T follicular helper cell (primary cell): ENCODE results near the gene GGTLC3.
"Not testable (repeated sequence)": the region's sequence is repeated elsewhere in the genome, so short reads cannot be mapped to it uniquely, and the experiment has no call there.

Source experiments
- DNase-seq: peaks from one replicate; pipeline ENCODE4 v3.0.0-alpha.2; 2020; ENCODE audit warnings: low read depth
- total RNA-seq, 2 experiments: gene quantifications; one replicate each; lab custom pipeline; 2026; lab: John Stamatoyannopoulos, UW

GGTLC3 gene
- 0 reads per million in 2 experiments for total RNA-seq

DNA sequence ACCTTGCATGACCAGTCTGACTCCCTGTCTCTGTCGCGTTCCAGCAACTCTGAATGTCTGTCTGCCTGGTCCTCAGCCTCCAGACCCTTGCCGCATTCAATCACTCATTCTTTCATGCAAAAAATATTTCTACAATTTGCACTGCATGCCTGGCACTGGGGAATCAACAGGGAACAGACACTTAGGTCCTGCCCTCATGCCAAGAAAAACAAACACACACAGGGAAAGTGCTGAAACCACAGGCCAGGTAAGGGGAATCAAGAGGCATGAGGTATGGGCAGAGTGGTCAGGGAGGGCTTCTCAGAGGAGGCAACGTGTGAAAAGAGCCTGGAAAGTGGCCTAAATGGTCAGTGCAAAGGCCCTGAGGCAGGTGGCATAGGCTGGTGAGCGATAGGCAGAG, at the start of gene GGTLC3:
GGTLC3 (minus strand) TSS at position 101 of the 400 bp plus-strand sequence. CDS start 264 bp downstream, outside the sequence.
- not testable (repeated sequence) for DNase-seq

DNA sequence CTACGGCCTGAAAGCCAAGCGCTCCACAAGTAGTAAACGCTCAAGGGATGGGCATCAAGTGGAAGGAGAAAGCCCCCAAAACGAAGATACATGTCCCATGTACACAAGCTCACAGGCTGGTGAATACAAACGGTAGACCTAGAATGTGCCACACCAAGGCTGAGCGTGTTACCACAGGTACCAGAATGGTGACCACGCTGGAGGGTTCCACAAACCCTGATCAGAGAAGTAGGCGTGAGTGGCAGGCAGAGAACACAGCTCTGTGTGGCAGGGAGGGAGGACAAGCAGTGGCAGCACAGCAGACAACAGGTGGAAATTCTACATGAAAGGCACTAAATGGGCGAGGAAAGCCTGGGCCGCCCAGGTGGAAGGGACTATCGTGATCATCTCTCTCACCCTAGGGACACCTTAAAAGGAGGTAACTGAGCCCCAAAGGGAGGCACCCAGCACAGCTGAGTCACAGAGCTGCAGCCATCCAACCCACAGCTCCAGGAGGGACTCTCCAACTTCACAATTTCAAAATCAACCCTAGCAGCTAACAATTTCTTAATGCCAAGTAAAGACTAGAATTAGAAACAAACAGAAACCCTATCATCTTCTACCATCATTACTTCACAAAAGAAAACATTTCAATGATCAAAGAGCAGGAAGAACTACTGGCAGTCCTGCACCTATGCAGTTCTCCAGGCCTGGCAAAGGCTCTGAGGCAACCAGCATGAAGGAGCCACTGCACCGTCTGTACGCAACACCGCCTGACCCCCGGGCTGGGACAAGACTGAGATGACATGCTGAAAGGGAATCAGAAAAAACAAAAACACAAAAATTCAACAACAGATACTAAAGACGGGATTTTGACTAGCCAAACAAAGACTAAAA, 42.4 kb upstream of the GGTLC3 start:
- not testable (repeated sequence) for DNase-seq

DNA sequence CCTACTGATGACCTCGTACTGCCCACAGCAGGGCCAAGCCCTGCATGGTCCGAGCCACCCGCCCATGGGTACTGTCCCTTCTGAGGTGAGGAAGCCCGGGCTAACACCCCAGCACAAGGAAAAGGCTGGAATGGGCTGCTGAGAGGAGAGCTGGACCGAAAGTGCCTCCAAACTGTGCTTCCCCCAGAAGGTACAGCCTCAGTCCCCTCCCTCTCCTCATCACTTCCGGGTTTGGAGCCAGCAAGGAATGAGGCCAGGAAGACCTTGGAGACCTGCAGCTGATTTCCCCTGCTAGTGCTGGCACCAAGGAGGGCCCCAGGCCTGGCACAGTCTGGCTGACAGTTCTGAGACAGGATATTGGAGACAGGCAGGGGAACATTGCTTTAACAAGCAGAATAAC, 41.0 kb upstream of the GGTLC3 start:
- DNase-seq, result not testable (repeated sequence)

DNA sequence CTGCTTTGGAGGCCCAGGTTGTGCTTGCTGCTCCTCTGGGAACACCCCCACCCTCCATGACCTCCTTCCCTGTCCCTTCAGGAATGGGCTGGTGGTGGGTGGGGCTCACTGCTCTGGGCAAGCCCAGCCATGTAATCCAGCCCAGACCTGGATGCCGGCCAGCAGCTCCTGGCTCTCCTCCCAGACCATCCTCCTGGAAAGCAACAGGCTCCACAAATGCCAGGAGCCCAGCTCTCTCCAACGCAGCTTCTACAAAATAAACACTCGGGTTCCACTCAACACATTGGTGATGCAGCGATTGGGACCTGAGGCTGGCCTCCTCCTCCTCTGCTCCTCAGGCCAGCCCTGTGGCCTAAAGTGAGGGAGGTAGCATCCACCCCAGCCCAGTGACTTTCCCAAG, 40.6 kb upstream of the GGTLC3 start:
- DNase-seq, result not testable (repeated sequence)

DNA sequence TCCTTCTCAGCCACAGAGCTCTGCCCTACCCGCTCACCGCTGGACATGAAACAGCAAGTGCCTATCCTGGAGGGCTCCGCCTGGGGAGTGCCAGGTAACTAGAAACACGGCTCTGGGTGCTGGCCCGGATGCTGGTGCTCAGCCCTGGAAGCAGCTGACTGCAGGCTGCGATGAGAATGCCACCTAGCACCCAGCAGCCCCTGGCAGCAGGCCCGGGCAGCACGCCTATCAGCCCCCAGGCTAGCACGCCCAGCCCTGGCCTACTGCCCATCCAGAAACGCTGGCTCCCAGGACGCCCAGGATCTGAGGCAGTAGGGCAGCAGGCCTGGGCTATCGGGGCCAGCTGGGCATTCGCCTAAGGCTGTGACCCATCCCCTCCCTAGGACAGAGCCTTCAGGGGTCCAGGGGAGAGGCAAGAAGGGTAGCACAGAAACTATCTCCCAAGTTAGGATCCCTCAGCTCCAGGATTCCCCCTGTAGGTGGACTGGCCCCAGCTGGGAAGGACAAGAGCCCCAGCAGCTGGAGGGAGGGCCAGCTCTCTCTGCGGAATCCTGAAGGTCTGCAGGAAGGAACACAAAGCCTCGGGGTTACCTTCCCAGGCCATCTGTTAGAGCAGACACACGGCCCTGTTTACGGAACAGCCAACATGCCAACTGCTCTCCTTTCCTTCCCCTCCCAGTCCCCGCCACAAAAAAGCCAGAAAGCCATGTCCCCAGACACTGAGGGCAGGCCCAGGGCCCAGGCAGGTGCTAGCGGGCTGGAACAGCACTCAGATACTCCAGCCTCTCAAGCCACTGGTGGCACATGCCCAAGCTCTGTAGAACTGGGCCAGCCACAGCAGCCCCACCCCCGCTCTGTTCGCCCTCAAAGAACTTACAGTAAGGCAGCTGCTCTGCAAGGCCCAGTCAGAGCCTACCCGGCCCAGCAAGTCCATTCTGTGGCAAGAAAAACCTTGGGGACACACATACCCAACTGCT, 36.6 kb upstream of the GGTLC3 start:
- DNase-seq, result not testable (repeated sequence)

DNA sequence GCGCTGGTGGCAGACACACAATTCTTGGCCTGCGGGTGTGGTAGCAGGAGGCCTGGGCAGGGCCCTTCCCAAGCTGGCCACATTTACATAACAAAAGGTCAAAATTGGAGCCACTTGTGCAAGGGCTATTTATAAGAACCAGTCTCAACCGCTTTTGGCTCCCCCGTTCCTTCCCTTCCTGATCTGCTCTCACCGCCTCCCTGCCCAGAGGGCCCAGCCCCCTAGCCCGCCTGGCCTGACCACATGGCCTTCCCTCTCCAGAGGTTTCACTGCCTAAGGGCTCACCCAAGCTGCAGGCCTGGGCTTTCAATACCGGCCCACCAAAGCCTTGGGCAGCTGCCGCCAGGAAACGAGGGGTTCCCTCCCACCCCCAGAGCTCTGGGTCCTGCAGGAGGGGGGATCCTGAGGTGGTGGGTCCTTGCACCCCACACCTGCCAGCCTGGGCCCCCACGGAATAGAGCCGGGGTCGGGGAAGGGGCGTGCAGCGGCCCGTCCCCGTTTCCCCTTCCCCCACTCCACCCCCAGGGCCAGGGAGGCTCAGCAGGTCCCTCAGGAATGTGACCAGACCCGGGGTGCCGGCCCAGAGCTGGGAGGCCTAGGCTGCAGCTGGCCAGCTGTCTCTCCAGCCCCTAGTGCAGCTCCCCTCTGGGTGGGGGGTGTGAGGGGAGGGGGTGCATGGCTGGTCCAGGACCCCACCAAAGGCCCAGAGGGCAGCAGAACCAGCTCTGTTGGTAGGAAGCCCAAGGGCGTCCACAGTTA, 35.1 kb upstream of the GGTLC3 start:
- not testable (repeated sequence) for DNase-seq

DNA sequence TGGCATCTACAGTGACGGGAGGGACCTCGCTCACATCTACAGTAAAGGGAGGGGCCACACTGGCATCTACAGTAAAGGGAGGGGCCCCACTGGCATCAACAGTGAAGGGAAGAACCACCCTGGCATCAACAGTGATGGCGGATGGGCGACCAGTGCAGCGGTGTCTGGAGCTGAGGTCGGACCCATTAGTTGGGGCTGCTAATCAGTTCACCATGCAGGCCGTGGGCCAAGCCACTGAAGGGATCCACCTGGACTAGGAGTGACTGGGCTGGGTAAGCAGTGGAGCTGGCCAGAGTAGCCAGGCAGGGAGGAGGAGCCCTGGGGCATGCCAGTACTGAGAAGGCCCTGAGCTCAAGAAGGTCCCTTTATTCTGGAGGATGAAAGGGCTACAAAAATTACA, 33.1 kb upstream of the GGTLC3 start:
- DNase-seq, result not testable (repeated sequence)

DNA sequence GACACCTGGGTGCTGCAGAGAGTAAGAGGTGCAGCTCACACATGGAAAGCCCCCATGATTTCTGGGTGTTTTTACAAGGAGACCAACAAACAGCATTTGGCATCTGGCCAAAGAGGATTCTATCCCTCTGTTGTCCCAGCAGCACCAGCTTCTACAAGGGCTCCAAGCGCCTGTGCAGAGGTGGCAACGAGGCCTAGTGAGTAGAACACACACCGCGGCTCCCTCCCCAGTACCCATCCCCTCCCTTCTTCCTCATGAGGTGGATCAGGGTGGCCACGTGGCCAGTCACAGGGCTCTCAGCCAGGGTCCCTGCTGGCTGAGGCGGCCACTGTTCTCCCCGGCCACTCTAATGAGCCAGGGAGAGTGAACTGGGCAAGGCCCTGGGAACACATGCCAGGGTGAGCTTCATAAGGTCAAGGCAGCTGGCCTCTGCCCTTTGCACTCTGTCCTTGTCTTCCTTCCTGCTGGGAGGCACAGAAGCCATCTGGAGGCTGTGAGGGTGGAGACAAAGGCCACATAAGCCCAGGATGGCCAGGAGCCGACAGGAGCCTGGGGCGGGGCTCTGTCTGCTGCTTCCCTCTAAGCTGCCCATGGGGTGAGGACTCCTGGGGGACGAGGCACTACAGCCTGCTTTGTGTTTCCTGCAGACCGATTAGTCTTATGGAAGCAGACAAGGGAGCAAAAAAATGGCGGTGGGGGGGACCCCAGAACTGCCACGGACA, 31.7 kb upstream of the GGTLC3 start:
- not testable (repeated sequence) for DNase-seq

DNA sequence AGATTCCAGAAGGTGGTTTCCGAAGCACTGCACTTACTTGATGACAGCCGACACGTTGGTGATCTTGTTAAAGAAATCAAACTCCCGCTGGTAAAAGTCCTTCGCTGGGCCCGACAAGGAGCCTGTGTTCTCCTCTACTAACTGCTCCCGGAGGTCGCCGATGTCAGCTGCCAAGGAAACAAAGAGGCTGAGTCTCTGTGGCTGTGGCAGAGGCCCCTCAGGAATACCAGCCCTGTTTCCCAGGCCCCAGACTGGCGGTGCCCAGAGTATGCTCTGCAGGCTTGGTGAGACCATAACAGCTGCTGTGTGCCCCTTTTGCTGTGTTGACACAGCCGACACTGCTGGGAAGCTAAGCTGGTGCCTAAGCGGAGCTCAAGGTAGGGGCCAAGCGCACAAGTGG, 26.7 kb upstream of the GGTLC3 start:
- DNase-seq, result not testable (repeated sequence)

DNA sequence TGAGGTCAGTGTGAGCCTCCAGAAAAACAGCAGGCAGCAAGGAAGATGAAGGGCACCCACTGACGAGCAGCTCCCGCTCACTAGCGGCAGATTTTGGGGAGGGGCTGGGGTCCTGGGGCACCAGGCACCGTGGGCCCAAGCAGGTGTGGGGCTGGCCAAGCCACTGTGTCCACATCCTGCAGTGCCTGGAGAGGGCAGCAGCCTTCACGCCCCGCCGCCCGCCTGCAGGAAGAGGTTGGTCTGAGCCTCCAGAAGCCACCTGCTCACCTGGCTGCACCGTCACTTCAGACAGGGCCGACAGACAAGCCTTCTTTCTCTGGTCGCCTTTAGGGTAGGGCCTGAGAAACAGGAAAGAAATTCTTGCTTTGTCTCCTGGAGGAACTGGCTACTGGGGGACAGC, 25.4 kb upstream of the GGTLC3 start:
- DNase-seq, result not testable (repeated sequence)

DNA sequence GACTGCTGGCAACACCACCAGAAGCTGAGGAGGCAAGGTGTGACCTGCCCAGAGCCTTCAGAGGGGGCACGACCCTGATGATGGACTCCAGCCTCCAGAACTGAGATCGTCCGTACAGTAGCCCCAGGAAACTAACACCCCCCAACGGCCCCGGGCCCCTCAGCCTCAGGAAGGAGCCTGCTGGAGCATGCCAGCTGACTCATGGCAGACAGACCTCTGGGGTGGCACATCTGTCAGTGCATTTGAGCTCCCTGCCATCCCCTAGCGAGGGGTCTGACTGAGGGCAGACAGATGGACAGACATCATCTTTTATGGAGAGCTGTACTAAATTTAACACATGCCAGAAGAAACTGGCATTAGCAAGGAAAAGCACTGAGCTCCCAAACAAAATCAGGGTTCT, 22.0 kb upstream of the GGTLC3 start:
- not testable (repeated sequence) for DNase-seq

DNA sequence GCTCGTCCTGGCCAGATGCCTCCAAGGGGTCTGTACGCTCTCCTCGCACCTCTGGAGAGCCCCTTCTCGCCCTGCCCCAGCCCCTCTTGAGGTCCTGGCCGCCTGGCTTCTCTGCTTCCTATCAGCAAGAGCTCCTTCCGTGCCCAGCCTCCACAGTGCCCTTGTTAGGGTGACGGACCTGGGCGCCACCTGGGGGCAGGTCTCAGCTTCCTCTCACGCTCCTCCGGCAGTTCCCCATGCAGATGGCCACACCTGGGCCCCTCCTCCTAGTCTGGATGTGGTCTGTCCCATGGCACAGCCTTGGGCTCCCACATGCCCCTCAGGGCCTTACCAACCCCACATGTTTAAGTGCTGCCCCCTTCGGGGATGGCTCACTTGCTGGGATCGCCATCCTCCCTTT, 16.4 kb upstream of the GGTLC3 start:
- DNase-seq, result not testable (repeated sequence)

DNA sequence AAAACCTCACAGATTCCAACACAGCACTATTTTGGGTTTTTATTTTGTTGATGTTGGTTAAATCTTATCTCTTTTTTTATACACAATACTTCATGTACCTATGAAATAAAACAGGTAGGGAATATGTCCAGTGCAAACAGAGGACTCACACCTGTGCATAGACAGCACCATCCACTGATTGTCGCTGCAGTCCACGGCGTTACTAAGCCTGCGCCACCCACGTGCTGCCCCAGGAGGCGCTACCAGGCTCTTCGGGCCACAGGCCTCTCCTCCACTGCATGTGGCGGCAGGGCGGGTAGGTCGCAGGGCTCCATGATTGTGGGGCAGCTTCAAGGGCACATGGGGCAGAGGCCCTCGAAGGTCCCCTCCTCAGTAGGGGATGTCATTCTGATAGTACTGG, 15.7 kb upstream of the GGTLC3 start:
- not testable (repeated sequence) for DNase-seq

DNA sequence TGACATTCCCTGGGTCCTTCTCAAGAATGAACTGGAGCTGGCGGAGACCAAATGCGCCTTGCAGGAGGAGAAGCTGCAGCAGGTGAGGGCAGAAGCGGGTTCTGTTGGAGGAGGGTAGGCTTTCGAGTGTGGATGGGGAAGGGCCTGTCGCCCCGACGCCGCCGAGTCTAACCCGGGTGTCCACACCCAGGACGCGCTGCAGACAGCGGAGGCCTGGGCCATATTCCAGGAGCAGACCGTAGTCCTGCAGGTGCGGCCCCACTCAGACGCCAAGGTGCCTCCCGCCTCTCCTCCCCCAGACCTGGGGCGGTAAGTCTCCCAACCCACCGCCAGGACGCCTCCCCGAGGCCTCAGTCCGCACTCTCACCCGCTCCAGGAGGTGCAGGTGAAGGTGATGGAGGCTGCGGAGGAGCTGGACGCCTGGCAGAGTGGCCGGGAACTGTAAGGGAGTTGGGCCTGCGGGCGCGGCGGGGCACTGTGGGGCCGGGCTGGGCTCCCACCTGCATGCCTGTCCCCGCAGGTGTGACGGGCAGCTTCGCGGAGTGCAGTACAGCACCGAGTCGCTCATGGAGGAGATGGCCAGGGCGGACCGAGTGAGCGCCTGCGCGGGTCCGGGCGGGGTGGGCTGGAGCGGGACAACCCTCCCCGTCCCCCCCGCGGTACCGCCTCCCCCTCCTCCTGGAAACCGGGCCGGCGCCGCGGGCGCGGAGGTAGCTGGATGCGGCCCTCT, 11.6 kb upstream of the GGTLC3 start:
- DNase-seq, result not testable (repeated sequence)

DNA sequence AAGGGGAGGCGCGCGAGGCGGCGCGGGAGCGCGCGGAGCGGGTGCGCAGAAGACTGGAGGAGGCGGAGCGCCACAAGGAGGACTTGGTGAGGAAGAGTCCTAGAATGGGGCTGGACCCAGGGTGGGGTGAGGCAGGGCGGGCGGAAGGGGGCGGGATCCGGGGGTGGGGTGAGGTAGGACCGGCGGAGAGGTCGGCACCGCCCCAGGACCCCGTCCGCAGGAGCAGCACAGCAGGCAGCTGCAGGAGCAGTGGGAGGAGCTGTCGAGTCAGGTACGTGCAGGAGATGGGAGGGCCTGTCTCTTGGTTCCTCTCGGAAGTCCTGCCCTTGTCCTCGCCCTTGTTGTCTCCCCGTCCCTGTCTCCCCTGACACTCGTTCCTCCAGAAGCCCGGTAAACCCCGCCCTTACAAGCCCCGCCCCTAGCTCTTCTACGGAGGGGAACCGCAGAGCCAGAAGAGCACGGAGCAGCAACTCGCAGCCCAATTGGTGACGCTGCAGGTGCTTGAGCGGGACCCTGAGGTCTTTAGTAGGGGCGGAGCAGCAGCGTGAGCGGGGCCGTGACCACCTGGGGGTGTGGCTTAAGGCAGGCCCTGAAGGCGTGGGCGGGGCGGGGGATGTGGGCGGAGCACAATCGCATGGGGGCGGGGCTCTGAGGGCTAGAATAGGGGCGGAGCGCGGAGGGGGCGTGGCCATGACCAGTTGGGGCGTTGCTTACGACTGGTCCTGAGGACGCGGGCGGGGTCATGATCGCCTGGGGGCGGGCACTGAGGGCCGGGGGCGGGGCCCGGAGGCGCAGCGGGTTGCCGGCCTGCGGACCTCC, 10.8 kb upstream of the GGTLC3 start:
- peak; percentile 95 for DNase-seq

DNA sequence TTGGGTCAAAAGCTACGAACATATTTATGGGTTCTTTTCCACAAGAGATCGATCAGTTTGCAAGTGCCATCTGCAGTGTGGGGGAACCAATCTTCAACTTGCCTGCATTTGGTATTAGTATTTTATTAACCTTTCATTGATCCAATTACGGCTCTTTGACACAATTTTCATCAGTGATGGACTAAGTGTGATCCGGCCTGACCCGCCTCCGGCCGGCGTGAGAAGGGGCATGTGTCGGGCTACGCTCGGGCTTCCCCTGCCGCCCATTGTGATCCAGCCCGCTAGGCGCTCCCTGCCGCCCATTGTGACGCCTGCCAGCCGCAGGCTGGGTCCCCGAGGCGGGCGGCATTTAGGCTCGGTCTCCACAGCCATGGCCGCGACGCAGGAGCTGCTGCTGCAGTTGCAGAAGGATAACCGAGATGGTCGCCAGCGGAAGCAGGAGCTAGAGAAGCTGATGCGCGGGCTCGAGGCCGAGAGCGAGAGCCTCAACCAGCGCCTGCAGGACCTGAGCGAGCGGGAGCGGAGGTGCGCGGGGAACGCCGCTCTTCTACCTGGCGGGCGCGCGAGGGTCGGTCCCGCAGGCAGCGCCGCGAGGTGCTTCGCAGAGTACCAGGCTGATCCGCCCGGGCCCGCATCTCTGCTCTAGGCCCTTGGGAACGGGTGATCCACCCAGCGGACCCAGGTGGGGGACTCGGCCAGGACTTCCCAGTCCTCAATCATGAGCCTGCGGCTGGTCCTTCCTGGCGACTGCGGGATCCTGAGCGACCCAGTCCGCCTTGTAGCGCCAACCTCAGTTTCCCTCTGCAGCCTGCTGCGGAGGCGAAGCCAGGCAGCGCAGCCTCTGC, 10.0 kb upstream of the GGTLC3 start, which contains the start of gene TMEM191B:
TMEM191B (plus strand) TSS at position 51 of the 845 bp plus-strand sequence; CDS start at position 230, 179 bp downstream.
- not testable (repeated sequence) for DNase-seq

DNA sequence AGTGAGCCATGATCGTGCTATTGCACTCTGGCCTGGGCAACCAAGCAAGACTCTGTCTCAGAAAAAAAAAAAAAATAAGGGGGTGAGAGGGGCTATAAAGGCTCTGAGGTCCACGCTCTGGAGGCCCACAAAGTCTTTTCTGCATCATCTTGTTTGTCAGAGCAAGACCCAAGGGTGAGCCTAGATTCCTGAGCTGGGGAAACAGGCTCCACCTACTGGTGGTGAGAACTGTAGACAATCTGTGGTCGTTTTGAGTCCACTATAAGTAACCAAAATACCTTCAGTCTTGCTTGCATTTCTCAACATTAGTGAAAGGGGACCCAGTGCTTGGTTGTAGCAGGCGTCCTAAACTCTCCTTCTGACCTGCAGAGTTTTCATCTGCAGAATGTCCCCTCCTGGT, 5.4 kb upstream of the GGTLC3 start:
- not testable (repeated sequence) for DNase-seq

DNA sequence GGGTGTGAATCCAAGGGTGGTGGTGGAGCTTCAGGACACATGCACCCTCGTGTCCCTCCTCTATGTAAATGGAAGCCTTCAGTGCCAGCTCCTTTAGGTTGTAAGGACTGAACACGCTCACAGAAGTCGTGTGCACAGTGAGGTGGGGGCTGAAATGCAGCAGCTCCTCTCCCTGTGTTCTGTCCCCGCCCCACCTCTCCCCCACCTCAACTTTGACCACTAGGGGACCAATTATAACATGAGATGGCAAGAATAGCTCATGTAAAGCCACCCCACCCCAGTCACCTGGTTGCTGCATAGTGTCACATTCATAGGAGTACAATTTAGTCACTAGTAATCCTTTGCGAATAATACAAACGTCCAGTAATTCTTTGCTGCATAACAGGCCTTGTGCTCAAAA, 4.8 kb upstream of the GGTLC3 start:
- DNase-seq, result not testable (repeated sequence)
